Measurements from ENCODE around the gene KDM4E. TPM values are rescaled to one million over a fixed set of nuclear protein-coding genes. Genes with fewer than 3 reads are reported as not detected.
A peak's percentile ranks its signal among the peaks of the same experiment; 100 is the strongest.

KDM4E gene
- total and polyA plus RNA-seq, 2 experiments from 2014 or later, result not detected

GRCh38 chr11:95068549-95068948, 43.5 kb downstream of the KDM4E start:
- Histone ChIP-seq H3K36me3 (no peaks in the 10 kb centered on the region), H3K4me1 (ENCODE audit: low read depth) (peaks cover 13% of the 10 kb centered on the region), H3K4me3 (peak overlapping the region; percentile 70), H3K27ac (no peak overlapping the region), H3K9me3 (ENCODE audit: low read depth) (no peaks in the 10 kb centered on the region), H3K27me3 (no peaks in the 10 kb centered on the region)
- no peak for TF ChIP-seq CTCF (IDR thresholded peaks at IDR 0.05; ENCODE audit: low read depth, low read length)
- DNase-seq (ENCODE audit: low read depth in 1 of 2, low spot score in 1 of 2), result peak; percentile 86 to 96

GRCh38 chr11:95070471-95070870, 45.4 kb downstream of the KDM4E start:
- no peak overlapping the region for H3K4me3 ChIP-seq
- H3K27ac ChIP-seq, result no peak overlapping the region
- no peaks in the 10 kb centered on the region for H3K36me3 ChIP-seq
- no peak for DNase-seq (ENCODE audit: low read depth in 1 of 2, low spot score in 1 of 2)
- H3K4me1 ChIP-seq (ENCODE audit: low read depth), result peaks cover 13% of the 10 kb centered on the region
- H3K9me3 ChIP-seq (ENCODE audit: low read depth), result no peaks in the 10 kb centered on the region
- no peak for TF ChIP-seq CTCF (IDR thresholded peaks at IDR 0.05; ENCODE audit: low read depth, low read length)
- no peaks in the 10 kb centered on the region for H3K27me3 ChIP-seq

GRCh38 chr11:95072948-95073347, 47.9 kb downstream of the KDM4E start:
- TF ChIP-seq CTCF (IDR thresholded peaks at IDR 0.05; ENCODE audit: low read depth, low read length), result no peak
- no peak for DNase-seq (ENCODE audit: low read depth in 1 of 2, low spot score in 1 of 2)
- H3K27ac ChIP-seq, result no peak overlapping the region

GRCh38 chr11:95074792-95075563, 49.9 kb downstream of the KDM4E start:
- H3K27ac ChIP-seq, result peak overlapping the region; percentile 46
- TF ChIP-seq CTCF (IDR thresholded peaks at IDR 0.05; ENCODE audit: low read depth, low read length), result no peak
- H3K27me3 ChIP-seq, result no peaks in the 10 kb centered on the region
- no peaks in the 10 kb centered on the region for H3K36me3 ChIP-seq
- H3K4me1 ChIP-seq (ENCODE audit: low read depth), result no peaks in the 10 kb centered on the region
- no peaks in the 10 kb centered on the region for H3K9me3 ChIP-seq (ENCODE audit: low read depth)
- H3K4me3 ChIP-seq, result no peak overlapping the region
- peak; percentile 46 to 72 for DNase-seq (ENCODE audit: low read depth in 1 of 2, low spot score in 1 of 2)

More at GRCh38 chr11:95072948-95073347, 47.9 kb downstream of the KDM4E start:
- Histone ChIP-seq H3K4me1 (ENCODE audit: low read depth) (peaks cover 8% of the 10 kb centered on the region), H3K27me3 (no peaks in the 10 kb centered on the region), H3K9me3 (ENCODE audit: low read depth) (no peaks in the 10 kb centered on the region), H3K36me3 (no peaks in the 10 kb centered on the region), H3K4me3 (no peak overlapping the region)

GRCh38 chr11:95076416-95076815, 51.4 kb downstream of the KDM4E start:
- peak in 1 of 2 donors; percentile 92 for DNase-seq (ENCODE audit: low read depth in 1 of 2, low spot score in 1 of 2)
- no peak overlapping the region for H3K4me3 ChIP-seq
- H3K36me3 ChIP-seq, result no peaks in the 10 kb centered on the region
- H3K27ac ChIP-seq, result no peak overlapping the region
- no peaks in the 10 kb centered on the region for H3K9me3 ChIP-seq (ENCODE audit: low read depth)
- H3K27me3 ChIP-seq, result no peaks in the 10 kb centered on the region
- TF ChIP-seq CTCF (IDR thresholded peaks at IDR 0.05; ENCODE audit: low read depth, low read length), result no peak
- H3K4me1 ChIP-seq (ENCODE audit: low read depth), result no peaks in the 10 kb centered on the region

Data from cardiac muscle cell (in vitro differentiated cells and primary cell).